ENCODE results near the gene ZNF689. TPM values are rescaled to one million over a fixed set of nuclear protein-coding genes. Genes with fewer than 3 reads are reported as not detected.

Gene ZNF689
- total and polyA plus RNA-seq, 2 of the 4 experiments (the other 2 are of a cell fraction) = 2.7 to 2.9 TPM

DNA sequence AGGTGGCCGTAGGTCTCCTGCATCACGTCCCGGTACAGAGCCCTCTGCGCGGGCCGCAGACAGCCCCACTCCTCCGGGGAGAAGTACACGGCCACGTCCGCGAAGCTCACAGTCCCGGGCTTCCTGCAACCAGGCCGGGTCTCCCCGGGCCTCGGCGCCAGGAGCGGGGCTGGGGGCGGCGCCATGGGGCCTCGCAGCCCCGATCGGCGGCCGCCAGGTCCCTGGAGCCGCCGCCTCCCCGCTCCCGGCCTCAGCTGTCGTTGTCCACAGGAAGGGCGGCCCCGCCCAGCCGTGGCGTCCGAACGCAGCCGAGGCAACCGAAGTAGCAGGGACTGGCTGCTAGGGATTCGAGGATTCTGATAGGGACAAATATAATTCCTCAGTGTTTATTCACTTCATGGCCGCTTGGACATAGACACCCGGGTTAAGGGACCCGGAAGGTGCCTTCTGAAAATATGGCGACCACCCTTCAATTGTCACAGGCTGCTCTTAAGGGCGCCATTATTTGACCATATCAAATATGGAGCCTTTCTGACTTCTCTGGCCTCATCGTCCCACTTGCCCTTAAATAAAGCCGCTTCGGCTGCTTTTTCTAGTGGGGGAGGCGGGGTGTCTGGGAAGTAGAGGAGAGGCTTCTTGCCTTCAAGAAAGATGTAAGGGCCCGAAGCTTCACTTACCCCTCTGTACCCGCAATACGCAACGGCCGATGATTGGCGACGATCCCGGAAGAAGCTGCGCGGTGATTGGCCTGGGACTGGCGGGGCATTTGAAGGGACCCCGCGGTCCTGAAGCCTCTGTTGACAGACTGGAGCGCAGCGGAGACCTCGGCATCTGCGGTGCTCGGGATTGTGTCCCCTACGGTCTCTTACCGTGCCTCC lies 38.5 kb downstream of the ZNF689 start, which contains the start of gene ZNF688:
Gene ZNF688, minus strand, starts transcription at position 270 of the 878 bp plus-strand sequence. Its CDS starts 85 bp downstream, at position 185.
- H3K27me3 ChIP-seq (ENCODE audit: control insufficient read depth, insufficient read depth, low read length) = no peaks in the 10 kb centered on the region
- H2BK5ac ChIP-seq (ENCODE audit: low read depth, low read length, poor library complexity, severe bottlenecking) = peak within 1 kb of the TSS; percentile 81
- POLR2A ChIA-PET (ENCODE audit: unreplicated experiment) = no interaction called here
- dilution Hi-C loops (cut with HindIII; ENCODE audit: low sequenced_read_pairs, unreplicated experiment) (no loop called here), intact Hi-C loops (cut with micrococcal nuclease) (loop anchor here (1.0 kb wide), 2 partner anchors 44 to 122 kb away; no protein-coding TSS in a partner anchor), in situ Hi-C loops (cut with MboI; ENCODE audit: low sequenced_read_pairs) (loop anchor here (5.0 kb wide), 1 partner anchor 34 kb away; no protein-coding TSS in a partner anchor)
- H3K4ac ChIP-seq (ENCODE audit: low read depth, low read length) = peak within 1 kb of the TSS; percentile 88
- ATAC-seq (ENCODE audit: low read depth) (peak; percentile 90), DNase-seq (peak; percentile 96)
- peak within 1 kb of the TSS; percentile 78 for H2BK120ac ChIP-seq (ENCODE audit: low read depth, low read length)
- BruUV-seq (replicated peaks) = no TSS peak
- TF ChIP-seq FOS (IDR thresholded peaks at IDR 0.05; ENCODE audit: low read depth, low read length) (no peak), RAD21 (IDR thresholded peaks at IDR 0.05; ENCODE audit: low read length) (no peak), SMC3 (IDR thresholded peaks at IDR 0.05; ENCODE audit: low read depth, low read length) (no peak), MXI1 (IDR thresholded peaks at IDR 0.05; ENCODE audit: borderline replicate concordance, low read depth, low read length) (peak; percentile 96), MAZ (IDR thresholded peaks at IDR 0.05; ENCODE audit: borderline replicate concordance, low read depth, low read length) (peak; percentile 14; the same call in 1 of the 2 replicates), NFE2L2 (IDR thresholded peaks at IDR 0.05; ENCODE audit: low read depth, low read length) (no peak), POLR2A (IDR thresholded peaks at IDR 0.05; ENCODE audit: low read depth, low read length) (no peak)
- TF ChIP-seq, protein P1, sequence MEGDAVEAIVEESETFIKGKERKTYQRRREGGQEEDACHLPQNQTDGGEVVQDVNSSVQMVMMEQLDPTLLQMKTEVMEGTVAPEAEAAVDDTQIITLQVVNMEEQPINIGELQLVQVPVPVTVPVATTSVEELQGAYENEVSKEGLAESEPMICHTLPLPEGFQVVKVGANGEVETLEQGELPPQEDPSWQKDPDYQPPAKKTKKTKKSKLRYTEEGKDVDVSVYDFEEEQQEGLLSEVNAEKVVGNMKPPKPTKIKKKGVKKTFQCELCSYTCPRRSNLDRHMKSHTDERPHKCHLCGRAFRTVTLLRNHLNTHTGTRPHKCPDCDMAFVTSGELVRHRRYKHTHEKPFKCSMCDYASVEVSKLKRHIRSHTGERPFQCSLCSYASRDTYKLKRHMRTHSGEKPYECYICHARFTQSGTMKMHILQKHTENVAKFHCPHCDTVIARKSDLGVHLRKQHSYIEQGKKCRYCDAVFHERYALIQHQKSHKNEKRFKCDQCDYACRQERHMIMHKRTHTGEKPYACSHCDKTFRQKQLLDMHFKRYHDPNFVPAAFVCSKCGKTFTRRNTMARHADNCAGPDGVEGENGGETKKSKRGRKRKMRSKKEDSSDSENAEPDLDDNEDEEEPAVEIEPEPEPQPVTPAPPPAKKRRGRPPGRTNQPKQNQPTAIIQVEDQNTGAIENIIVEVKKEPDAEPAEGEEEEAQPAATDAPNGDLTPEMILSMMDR (conservative IDR thresholded peaks at IDR 0.05; ENCODE audit: low read depth, low read length) = no peak
- TF ChIP-seq, protein P2, sequence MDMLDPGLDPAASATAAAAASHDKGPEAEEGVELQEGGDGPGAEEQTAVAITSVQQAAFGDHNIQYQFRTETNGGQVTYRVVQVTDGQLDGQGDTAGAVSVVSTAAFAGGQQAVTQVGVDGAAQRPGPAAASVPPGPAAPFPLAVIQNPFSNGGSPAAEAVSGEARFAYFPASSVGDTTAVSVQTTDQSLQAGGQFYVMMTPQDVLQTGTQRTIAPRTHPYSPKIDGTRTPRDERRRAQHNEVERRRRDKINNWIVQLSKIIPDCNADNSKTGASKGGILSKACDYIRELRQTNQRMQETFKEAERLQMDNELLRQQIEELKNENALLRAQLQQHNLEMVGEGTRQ (IDR thresholded peaks at IDR 0.05; ENCODE audit: low read depth, low read length) = no peak
- peak within 1 kb of the TSS; percentile 94 for H2AFZ ChIP-seq (replicated peaks; ENCODE audit: low read length, poor library complexity)
- H3K4me2 ChIP-seq (ENCODE audit: low read depth, low read length) = peak within 1 kb of the TSS; percentile 97
- H4K91ac ChIP-seq (ENCODE audit: insufficient read depth, low read depth, low read length) = peak within 1 kb of the TSS; percentile 80
- peak within 1 kb of the TSS; percentile 57 for H3K4me3 ChIP-seq (ENCODE audit: insufficient read depth, low read depth, low read length)
- peaks cover 5 to 22% of the 10 kb centered on the region in 2 experiments; a peak in 3 of 4 replicates for H3K79me1 ChIP-seq (ENCODE audit: low read depth in 1 of 2, low read length in 2 of 2)
- H3K56ac ChIP-seq (ENCODE audit: extremely low read depth, insufficient read depth, low read length) = peak within 1 kb of the TSS; percentile 81
- no peak within 1 kb of the TSS for H2BK20ac ChIP-seq (ENCODE audit: low read depth, low read length)
- H3K9me1 ChIP-seq (ENCODE audit: insufficient read depth, low read length) = no peaks in the 10 kb centered on the region
- peak within 1 kb of the TSS; percentile 56; the same call in 1 of the 2 replicates for H2AK5ac ChIP-seq (ENCODE audit: low read depth, low read length)
- H3K9ac ChIP-seq (ENCODE audit: low read depth, low read length) = peak within 1 kb of the TSS; percentile 79
- peak within 1 kb of the TSS; percentile 67; the same call in 1 of the 3 replicates for H2BK15ac ChIP-seq (ENCODE audit: low read depth, low read length)
- peak within 1 kb of the TSS; percentile 81 for H3K23ac ChIP-seq (ENCODE audit: low read depth, low read length)
- H3K14ac ChIP-seq (replicated peaks; ENCODE audit: low read depth, low read length) = peak within 1 kb of the TSS; percentile 90
- peak within 1 kb of the TSS; percentile 78 to 98 for H4K8ac ChIP-seq (ENCODE audit: low read depth in 2 of 2, low read length in 2 of 2)
- 1% methylated on average over 39 of the region's 67 CpGs; no CpG with 5 or more reads in 1 of the 2 experiments for WGBS, 2 experiments (ENCODE audit: extremely low coverage in 2 of 2, insufficient read length in 1 of 2)
- H4K20me1 ChIP-seq (ENCODE audit: insufficient read depth, low read length) = no peaks in the 10 kb centered on the region
- H3K27ac ChIP-seq (ENCODE audit: insufficient read depth, low read length) = peak within 1 kb of the TSS; percentile 89
- peak within 1 kb of the TSS; percentile 83 for H4K5ac ChIP-seq (ENCODE audit: low read depth, low read length)
- H3K36me3 ChIP-seq (ENCODE audit: control insufficient read depth, insufficient read depth, low read length) = no peaks in the 10 kb centered on the region
- no peaks in the 10 kb centered on the region for H3K9me3 ChIP-seq (ENCODE audit: control insufficient read depth, insufficient read depth, low read length)
- CTCF ChIA-PET = no interaction called here
- H2AK9ac ChIP-seq (replicated peaks; ENCODE audit: low read depth, low read length, poor library complexity) = peak within 1 kb of the TSS; percentile 90
- peak within 1 kb of the TSS; percentile 26 for H3K18ac ChIP-seq (ENCODE audit: low read depth, low read length)
- H3K4me1 ChIP-seq (ENCODE audit: control insufficient read depth, insufficient read depth, low read length) = peaks cover 9% of the 10 kb centered on the region

All from IMR-90 (cell line).